HepG2 (cell line): ENCODE data around the gene NACC2. TPM values are rescaled to one million over a fixed set of nuclear protein-coding genes. Genes with fewer than 3 reads are reported as not detected.

Experiments used
- ARHGAP35 ChIP-seq: sonication (generic); formaldehyde crosslinking; IDR thresholded peaks from 2 replicates; pipeline ENCODE4 v1.9.0; 2022; ENCODE audit warnings: mild to moderate bottlenecking, inconsistent platforms, moderate library complexity, missing genetic modification reagents, borderline replicate concordance
- CENPX ChIP-seq: sonication (generic); formaldehyde crosslinking; IDR thresholded peaks from 2 replicates; pipeline ENCODE4 v1.9.0; 2021; ENCODE audit warnings: mild to moderate bottlenecking, missing genetic modification reagents, moderate library complexity
- ERF ChIP-seq: IDR thresholded peaks from 2 replicates; pipeline ENCODE4 v1.6.1; 2018; ENCODE audit warnings: missing biosample characterization, missing genetic modification reagents
- HDAC1 ChIP-seq: sonication (generic); formaldehyde crosslinking; IDR thresholded peaks from 2 replicates; pipeline ENCODE4 v1.5.1; 2020; ENCODE audit warnings: mild to moderate bottlenecking, missing genetic modification reagents
- HNRNPK ChIP-seq: fragments of 200-400 bp; formaldehyde crosslinking; IDR thresholded peaks from 2 replicates; pipeline ENCODE4 v1.6.1; 2018; ENCODE audit warnings: low read length, low read depth, moderate library complexity, mild to moderate bottlenecking; ENCODE audit not compliant: poor library complexity, severe bottlenecking
- HNRNPL ChIP-seq: fragments of 200-400 bp; formaldehyde crosslinking; IDR thresholded peaks from 2 replicates; pipeline ENCODE4 v1.6.1; 2017; ENCODE audit warnings: mild to moderate bottlenecking, low read depth, low read length
- NFIB ChIP-seq: sonication (generic); formaldehyde crosslinking; IDR thresholded peaks from 2 replicates; pipeline ENCODE4 v1.9.0; 2021; ENCODE audit warnings: missing genetic modification reagents, mild to moderate bottlenecking, borderline replicate concordance
- NFKB2 ChIP-seq: sonication (generic); formaldehyde crosslinking; IDR thresholded peaks from 2 replicates; pipeline ENCODE4 v1.4.0; 2020; ENCODE audit warnings: missing genetic modification reagents, borderline replicate concordance
- PHF20 ChIP-seq: sonication (generic); formaldehyde crosslinking; IDR thresholded peaks from 2 replicates; pipeline ENCODE4 v1.5.0; 2020; ENCODE audit warnings: mild to moderate bottlenecking, missing genetic modification reagents
- SRY ChIP-seq: sonication (generic); formaldehyde crosslinking; IDR thresholded peaks from 2 replicates; pipeline ENCODE4 v1.8.0; 2022; ENCODE audit warnings: mild to moderate bottlenecking, missing genetic modification reagents
- ZMAT3 ChIP-seq: sonication (generic); formaldehyde crosslinking; conservative IDR thresholded peaks from 2 replicates; pipeline ENCODE4 v1.7.0; 2021; ENCODE audit warnings: missing genetic modification reagents
- ZMYM3 ChIP-seq: sonication (generic); formaldehyde crosslinking; IDR thresholded peaks from 2 replicates; pipeline ENCODE4 v1.5.1; 2020; ENCODE audit warnings: mild to moderate bottlenecking, missing genetic modification reagents
- ZNF12 ChIP-seq: sonication (generic); formaldehyde crosslinking; IDR thresholded peaks from 2 replicates; pipeline ENCODE4 v1.5.0; 2020; ENCODE audit warnings: missing genetic modification reagents
- ZNF180 ChIP-seq: sonication (generic); formaldehyde crosslinking; IDR thresholded peaks from 2 replicates; pipeline ENCODE4 v1.4.0; 2020; ENCODE audit warnings: low read depth, missing genetic modification reagents, borderline replicate concordance
- ZNF674 ChIP-seq: sonication (generic); formaldehyde crosslinking; IDR thresholded peaks from 2 replicates; pipeline ENCODE4 v1.5.0; 2020; ENCODE audit warnings: low read depth, mild to moderate bottlenecking, missing genetic modification reagents
- ZNF781 ChIP-seq: sonication (generic); formaldehyde crosslinking; IDR thresholded peaks from 2 replicates; pipeline ENCODE4 v1.5.1; 2020; ENCODE audit warnings: borderline replicate concordance, mild to moderate bottlenecking, missing genetic modification reagents; ENCODE audit errors: not compliant biosample characterization
- polyA plus RNA-seq, 8 experiments: library from polyadenylated mRNA; depleted of rRNA in 3 of 8; stranded (reverse) in 7 of 8; unstranded in 1 of 8; fragments of >200 nt; fragmentation: Illumina TruSeq in 4 of 8; extraction: Trizol in 4 of 8; gene quantifications; 2 replicates each; pipeline versions ENCODE4 v1.2.1 to v1.2.3, GENCODE V29; 2011 to 2016; ENCODE audit warnings: low read depth in 4 of 8, missing spikeins in 1 of 8, mixed read lengths in 1 of 8; ENCODE audit not compliant: insufficient read depth in 1 of 8
- total RNA-seq, 5 experiments: library from RNA; depleted of rRNA; stranded (reverse); fragments of >200 nt; fragmentation: Illumina TruSeq; extraction: Trizol; gene quantifications; 2 replicates each; pipeline ENCODE4 v1.2.3, GENCODE V29; 2016; ENCODE audit warnings: low read depth in 1 of 5
- TF ChIP-seq, protein P1 (sequence below): sonication (generic); formaldehyde crosslinking; IDR thresholded peaks from 2 replicates; pipeline ENCODE4 v1.4.0; 2020; ENCODE audit warnings: missing genetic modification reagents, borderline replicate concordance
- TF ChIP-seq, protein P2 (sequence below): IDR thresholded peaks from 2 replicates; pipeline ENCODE4 v1.6.1; 2016; ENCODE audit warnings: missing biosample characterization, missing genetic modification reagents, low read depth
- TF ChIP-seq, protein P3 (sequence below): sonication (generic); formaldehyde crosslinking; IDR thresholded peaks from 2 replicates; pipeline ENCODE4 v1.5.0; 2020; ENCODE audit warnings: mild to moderate bottlenecking, low read depth, missing genetic modification reagents, borderline replicate concordance
- TF ChIP-seq, protein P4 (sequence below): fragments of 450-650 bp; IDR thresholded peaks from 2 replicates; pipeline ENCODE4 v1.6.1; 2017; ENCODE audit warnings: mild to moderate bottlenecking
- TF ChIP-seq, protein P5 (sequence below): sonication (generic); formaldehyde crosslinking; conservative IDR thresholded peaks from 2 replicates; pipeline ENCODE4 v1.4.0; 2020; ENCODE audit warnings: missing genetic modification reagents

The NACC2 gene
- total and polyA plus RNA-seq, 2 of the 13 experiments (the other 11 are each of a cell fraction or from before 2014, with no cell fraction given) = 5.9 to 12.3 TPM

DNA sequence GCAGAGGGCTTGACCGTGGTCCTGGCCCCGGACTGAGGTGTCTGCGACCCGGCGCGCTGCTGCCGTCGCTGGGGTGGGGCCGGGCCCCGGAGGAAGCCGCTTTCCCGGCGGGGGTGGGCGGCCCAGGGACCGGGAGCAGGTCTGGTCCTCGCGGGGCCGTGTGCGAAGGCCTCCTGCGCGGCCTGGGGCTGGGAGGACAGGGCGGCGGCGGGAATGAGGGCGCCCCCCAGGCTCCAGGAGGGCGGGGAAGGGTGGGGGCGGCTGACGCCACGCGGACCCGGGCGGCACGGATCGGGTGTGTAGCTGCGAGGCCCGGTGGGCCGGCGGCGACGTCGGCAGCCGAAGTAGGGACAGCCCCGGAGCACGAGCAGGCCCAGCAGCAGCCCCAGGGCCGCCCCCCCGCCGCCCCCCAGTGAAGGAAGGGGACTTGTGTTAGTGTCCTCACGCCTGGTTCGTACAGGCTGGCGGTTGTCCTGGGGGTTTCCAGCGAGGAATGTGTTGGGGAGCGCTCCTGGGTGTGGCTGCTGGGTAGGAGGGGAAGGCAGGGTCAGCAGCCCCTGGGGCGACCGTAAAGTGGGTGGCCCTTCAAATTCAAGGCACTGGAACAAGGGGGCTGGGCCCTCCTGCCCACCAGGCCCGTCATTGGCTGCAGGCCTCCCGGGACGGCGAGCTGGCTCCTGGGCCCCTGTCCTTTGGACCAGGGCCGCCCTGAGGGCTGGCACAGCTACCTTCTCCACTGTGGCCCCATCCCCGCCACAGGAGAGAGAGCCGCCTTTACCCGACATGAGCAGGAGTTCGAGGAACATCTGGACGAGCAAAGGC is 24.2 kb upstream of the NACC2 start (continued):
- TF ChIP-seq SRY (CRISPR knock-in tag) (peak; percentile 67; the same call in 1 of the 2 replicates), ZNF674 (CRISPR knock-in tag) (peak; percentile 21; the same call in 1 of the 2 replicates), ERF (0 out of 2 replicates have a peak, but pooled peaks have one; percentile 39), ZMAT3 (peak; percentile 47; the same call in 1 of the 2 replicates), NFKB2 (CRISPR knock-in tag) (peak; percentile 43; the same call in 1 of the 2 replicates), HDAC1 (peak; percentile 31; the same call in 1 of the 2 replicates), HNRNPL (peak; percentile 94), CENPX (no peak), ZMYM3 (CRISPR knock-in tag) (no peak), PHF20 (peak; percentile 37; the same call in 1 of the 2 replicates), ZNF180 (CRISPR knock-in tag) (0 out of 2 replicates have a peak, but pooled peaks have one; percentile 42), NFIB (CRISPR knock-in tag) (no peak), HNRNPK (peak; percentile 11), ARHGAP35 (CRISPR knock-in tag) (no peak; the same call in 1 of the 2 replicates), ZNF781 (CRISPR knock-in tag) (no peak), ZNF12 (CRISPR knock-in tag) (no peak)
- TF ChIP-seq, protein P1, sequence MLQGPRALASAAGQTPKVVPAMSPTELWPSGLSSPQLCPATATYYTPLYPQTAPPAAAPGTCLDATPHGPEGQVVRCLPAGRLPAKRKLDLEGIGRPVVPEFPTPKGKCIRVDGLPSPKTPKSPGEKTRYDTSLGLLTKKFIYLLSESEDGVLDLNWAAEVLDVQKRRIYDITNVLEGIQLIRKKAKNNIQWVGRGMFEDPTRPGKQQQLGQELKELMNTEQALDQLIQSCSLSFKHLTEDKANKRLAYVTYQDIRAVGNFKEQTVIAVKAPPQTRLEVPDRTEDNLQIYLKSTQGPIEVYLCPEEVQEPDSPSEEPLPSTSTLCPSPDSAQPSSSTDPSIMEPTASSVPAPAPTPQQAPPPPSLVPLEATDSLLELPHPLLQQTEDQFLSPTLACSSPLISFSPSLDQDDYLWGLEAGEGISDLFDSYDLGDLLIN (CRISPR knock-in tag) = no peak
- TF ChIP-seq, protein P2, sequence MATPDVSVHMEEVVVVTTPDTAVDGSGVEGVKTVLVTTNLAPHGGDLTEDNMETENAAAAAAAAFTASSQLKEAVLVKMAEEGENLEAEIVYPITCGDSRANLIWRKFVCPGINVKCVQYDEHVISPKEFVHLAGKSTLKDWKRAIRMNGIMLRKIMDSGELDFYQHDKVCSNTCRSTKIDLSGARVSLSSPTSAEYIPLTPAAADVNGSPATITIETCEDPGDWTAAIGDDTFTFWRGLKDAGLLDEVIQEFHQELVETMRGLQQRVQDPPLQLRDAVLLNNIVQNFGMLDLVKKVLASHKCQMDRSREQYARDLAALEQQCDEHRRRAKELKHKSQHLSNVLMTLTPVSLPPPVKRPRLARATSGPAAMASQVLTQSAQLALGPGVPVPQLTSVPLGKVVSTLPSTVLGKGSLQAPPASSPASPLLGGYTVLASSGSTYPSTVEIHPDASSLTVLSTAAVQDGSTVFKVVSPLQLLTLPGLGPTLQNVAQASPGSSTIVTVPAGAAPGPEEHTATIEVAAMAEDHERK (CRISPR knock-in tag) = no peak
- TF ChIP-seq, protein P3, sequence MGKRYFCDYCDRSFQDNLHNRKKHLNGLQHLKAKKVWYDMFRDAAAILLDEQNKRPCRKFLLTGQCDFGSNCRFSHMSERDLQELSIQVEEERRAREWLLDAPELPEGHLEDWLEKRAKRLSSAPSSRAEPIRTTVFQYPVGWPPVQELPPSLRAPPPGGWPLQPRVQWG (CRISPR knock-in tag) = no peak; the same call in 1 of the 2 replicates
- TF ChIP-seq, protein P4, sequence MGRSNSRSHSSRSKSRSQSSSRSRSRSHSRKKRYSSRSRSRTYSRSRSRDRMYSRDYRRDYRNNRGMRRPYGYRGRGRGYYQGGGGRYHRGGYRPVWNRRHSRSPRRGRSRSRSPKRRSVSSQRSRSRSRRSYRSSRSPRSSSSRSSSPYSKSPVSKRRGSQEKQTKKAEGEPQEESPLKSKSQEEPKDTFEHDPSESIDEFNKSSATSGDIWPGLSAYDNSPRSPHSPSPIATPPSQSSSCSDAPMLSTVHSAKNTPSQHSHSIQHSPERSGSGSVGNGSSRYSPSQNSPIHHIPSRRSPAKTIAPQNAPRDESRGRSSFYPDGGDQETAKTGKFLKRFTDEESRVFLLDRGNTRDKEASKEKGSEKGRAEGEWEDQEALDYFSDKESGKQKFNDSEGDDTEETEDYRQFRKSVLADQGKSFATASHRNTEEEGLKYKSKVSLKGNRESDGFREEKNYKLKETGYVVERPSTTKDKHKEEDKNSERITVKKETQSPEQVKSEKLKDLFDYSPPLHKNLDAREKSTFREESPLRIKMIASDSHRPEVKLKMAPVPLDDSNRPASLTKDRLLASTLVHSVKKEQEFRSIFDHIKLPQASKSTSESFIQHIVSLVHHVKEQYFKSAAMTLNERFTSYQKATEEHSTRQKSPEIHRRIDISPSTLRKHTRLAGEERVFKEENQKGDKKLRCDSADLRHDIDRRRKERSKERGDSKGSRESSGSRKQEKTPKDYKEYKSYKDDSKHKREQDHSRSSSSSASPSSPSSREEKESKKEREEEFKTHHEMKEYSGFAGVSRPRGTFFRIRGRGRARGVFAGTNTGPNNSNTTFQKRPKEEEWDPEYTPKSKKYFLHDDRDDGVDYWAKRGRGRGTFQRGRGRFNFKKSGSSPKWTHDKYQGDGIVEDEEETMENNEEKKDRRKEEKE = no peak
- TF ChIP-seq, protein P5, sequence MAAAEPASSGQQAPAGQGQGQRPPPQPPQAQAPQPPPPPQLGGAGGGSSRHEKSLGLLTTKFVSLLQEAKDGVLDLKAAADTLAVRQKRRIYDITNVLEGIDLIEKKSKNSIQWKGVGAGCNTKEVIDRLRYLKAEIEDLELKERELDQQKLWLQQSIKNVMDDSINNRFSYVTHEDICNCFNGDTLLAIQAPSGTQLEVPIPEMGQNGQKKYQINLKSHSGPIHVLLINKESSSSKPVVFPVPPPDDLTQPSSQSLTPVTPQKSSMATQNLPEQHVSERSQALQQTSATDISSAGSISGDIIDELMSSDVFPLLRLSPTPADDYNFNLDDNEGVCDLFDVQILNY (CRISPR knock-in tag) = no peak
